Gastrocnemius medialis (tissue), 4 donors: ENCODE measurements around the gene NSL1. TPM values are rescaled to one million over a fixed set of nuclear protein-coding genes. Genes with fewer than 3 reads are reported as not detected.
A peak's percentile ranks its signal among the peaks of the same experiment; 100 is the strongest.
"Not testable (repeated sequence)": the region's sequence is repeated elsewhere in the genome, so short reads cannot be mapped to it uniquely, and the experiment has no call there.

Experiments
- ATAC-seq, 2 donors: fragments of 150-250 bp; one replicate each; pipeline ENCODE4 v1.9.1; 2016
- DNase-seq, 2 donors: peaks; one replicate each; pipeline ENCODE4 v3.0.0-alpha.2; 2019
- H3K27ac ChIP-seq, 4 donors: fragments of 200-600 bp; sonication (generic); 1 replicate in 1 of 4; 2 replicates in 3 of 4; pipeline ENCODE4 v1.5.1; 2016 to 2018; ENCODE audit warnings: mild to moderate bottlenecking in 2 of 4, moderate library complexity in 1 of 4
- H3K27me3 ChIP-seq, 3 donors: fragments of 200-600 bp; sonication (generic) in 2 of 3; 1 replicate in 1 of 3; 2 replicates in 2 of 3; pipeline versions ENCODE4 v1.5.1 to v1.6.0; 2016 to 2019; ENCODE audit warnings: mild to moderate bottlenecking in 1 of 3, moderate library complexity in 1 of 3
- H3K36me3 ChIP-seq, 2 donors: fragments of 200-600 bp; sonication (generic) in 1 of 2; one replicate each; pipeline ENCODE4 v1.5.1; 2017 to 2018
- H3K4me1 ChIP-seq, 2 donors: fragments of 200-600 bp; sonication (generic) in 1 of 2; one replicate each; pipeline ENCODE4 v1.5.1; 2016 to 2017; ENCODE audit warnings: mild to moderate bottlenecking in 2 of 2
- H3K4me3 ChIP-seq, 4 donors: fragments of 200-600 bp; sonication (generic) in 3 of 4; 1 replicate in 1 of 4; 2 replicates in 3 of 4; pipeline ENCODE4 v1.5.1; 2016 to 2019; ENCODE audit warnings: mild to moderate bottlenecking in 2 of 4
- H3K9me3 ChIP-seq, 3 donors: fragments of 200-600 bp; sonication (generic) in 2 of 3; 1 replicate in 1 of 3; 2 replicates in 2 of 3; pipeline ENCODE4 v1.5.1; 2016 to 2019
- CTCF ChIP-seq, 5 experiments: fragments of 450-650 bp in 3 of 5; fragments of 200-600 bp in 2 of 5; sonication (generic) in 2 of 5; IDR thresholded peaks in 4 of 5; conservative IDR thresholded peaks in 1 of 5; 1 replicate in 4 of 5; 2 replicates in 1 of 5; pipeline ENCODE4 v1.5.1; 2016 to 2019; ENCODE audit warnings: antibody characterized with exemption in 5 of 5, mild to moderate bottlenecking in 3 of 5, moderate library complexity in 3 of 5
- POLR2A ChIP-seq, 2 donors: fragments of 450-650 bp; IDR thresholded peaks; one replicate each; pipeline ENCODE4 v1.6.1; 2017; ENCODE audit warnings: antibody characterized with exemption in 2 of 2, mild to moderate bottlenecking in 2 of 2, moderate library complexity in 2 of 2
- in situ Hi-C, 4 donors: fragments of 200-750 bp; cut with MboI; loops; one replicate each; pipeline versions ENCODE4 v1.15.0 to v1.8.0; 2017; ENCODE audit warnings: low sequenced_read_pairs in 4 of 4
- intact Hi-C: fragments of 100-400 bp; cut with DNase I; formaldehyde crosslinking; loops from one replicate; pipeline ENCODE4 v1.15.1; 2023; ENCODE audit warnings: low total_unique reads
- total RNA-seq, 4 donors: library from RNA; depleted of rRNA; stranded (reverse); fragments of >200 nt; gene quantifications; one replicate each; pipeline versions ENCODE4 v1.1.0 to v1.2.3, GENCODE V29; 2016

NSL1 gene
- total RNA-seq, 4 donors from 2014 or later, result 21.3 to 42.6 (median 28.2) TPM

- Histone ChIP-seq H3K4me3 (no peak overlapping the region), H3K9me3 (no peaks in the 10 kb centered on the region), H3K36me3 (peaks cover 0 to 28% of the 10 kb centered on the region in 2 donors), H3K4me1 (no peaks in the 10 kb centered on the region), H3K27me3 (no peaks in the 10 kb centered on the region), H3K27ac (no peak overlapping the region)
- intact Hi-C loops (loop anchor here (1.0 kb wide), 2 partner anchors 117 to 305 kb away; no protein-coding TSS in a partner anchor), in situ Hi-C loops (no loop called here)
- TF ChIP-seq POLR2A (IDR thresholded peaks at IDR 0.05) (no peak), CTCF (IDR thresholded peaks at IDR 0.05 in 4 of 5, conservative IDR thresholded peaks at IDR 0.05 in 1 of 5) (peak in 4 of 5 experiments; percentile 26 to 48 (median 43))
- ATAC-seq (no peak), DNase-seq (no peak)
Measured at GRCh38 chr1:212782422-212783154, 9.0 kb downstream of the NSL1 start.

GRCh38 chr1:212781225-212781624 is 10.4 kb downstream of the NSL1 start:
- no peak for TF ChIP-seq POLR2A (IDR thresholded peaks at IDR 0.05)
- no peak for TF ChIP-seq CTCF (IDR thresholded peaks at IDR 0.05 in 4 of 5, conservative IDR thresholded peaks at IDR 0.05 in 1 of 5)
- ATAC-seq, result no peak
- Histone ChIP-seq H3K4me3 (no peak overlapping the region), H3K36me3 (peaks cover 0 to 18% of the 10 kb centered on the region in 2 donors), H3K4me1 (no peaks in the 10 kb centered on the region), H3K27ac (no peak overlapping the region), H3K27me3 (no peaks in the 10 kb centered on the region), H3K9me3 (no peaks in the 10 kb centered on the region)
- in situ Hi-C loops (no loop called here), intact Hi-C loops (no loop called here)
- DNase-seq, result no peak

GRCh38 chr1:212780759-212781158 is 10.8 kb downstream of the NSL1 start:
- DNase-seq (no peak), ATAC-seq (no peak)
- H3K27me3 ChIP-seq, result no peaks in the 10 kb centered on the region
- in situ Hi-C loops, result no loop called here
- intact Hi-C loops, result no loop called here
- no peaks in the 10 kb centered on the region for H3K9me3 ChIP-seq
- no peak overlapping the region for H3K4me3 ChIP-seq
- peaks cover 0 to 17% of the 10 kb centered on the region in 2 donors for H3K36me3 ChIP-seq
- no peak overlapping the region for H3K27ac ChIP-seq
- H3K4me1 ChIP-seq, result no peaks in the 10 kb centered on the region
- TF ChIP-seq POLR2A (IDR thresholded peaks at IDR 0.05) (no peak), CTCF (IDR thresholded peaks at IDR 0.05 in 4 of 5, conservative IDR thresholded peaks at IDR 0.05 in 1 of 5) (no peak)

- DNase-seq, intact Hi-C loops, ATAC-seq, H3K27me3 ChIP-seq, in situ Hi-C loops, H3K4me1 ChIP-seq, H3K4me3 ChIP-seq, H3K9me3 ChIP-seq, H3K27ac ChIP-seq: not testable (repeated sequence)
- H3K36me3 ChIP-seq, result peaks cover 0 to 17% of the 10 kb centered on the region in 2 donors
Measured at GRCh38 chr1:212779086-212779485, 12.5 kb downstream of the NSL1 start.

- H3K36me3 ChIP-seq, result peaks cover 0 to 11% of the 10 kb centered on the region in 2 donors
- no peak for DNase-seq
- intact Hi-C loops, result no loop called here
- in situ Hi-C loops, result no loop called here
- H3K4me3 ChIP-seq, result no peak overlapping the region
- H3K27me3 ChIP-seq, result no peaks in the 10 kb centered on the region
- ATAC-seq, result no peak
- no peak overlapping the region for H3K27ac ChIP-seq
- no peaks in the 10 kb centered on the region for H3K9me3 ChIP-seq
- TF ChIP-seq POLR2A (IDR thresholded peaks at IDR 0.05) (no peak), CTCF (IDR thresholded peaks at IDR 0.05 in 4 of 5, conservative IDR thresholded peaks at IDR 0.05 in 1 of 5) (no peak)
- no peaks in the 10 kb centered on the region for H3K4me1 ChIP-seq
Measured at GRCh38 chr1:212777151-212777550, 14.4 kb downstream of the NSL1 start.
